Tongue (tissue), 2 donors: Measurements from ENCODE around the gene GFRA4. TPM values are rescaled to one million over a fixed set of nuclear protein-coding genes. Genes with fewer than 3 reads are reported as not detected.
A peak's percentile ranks its signal among the peaks of the same experiment; 100 is the strongest.

ENCODE experiments used
- DNase-seq: peaks from one replicate; pipeline ENCODE4 v3.0.0-alpha.2; 2015
- total RNA-seq: library from RNA; depleted of rRNA; stranded (reverse); fragments of >200 nt; gene quantifications from one replicate; pipeline ENCODE4 v1.2.3, GENCODE V29; 2014

Gene GFRA4
- total RNA-seq, 1 donor from 2014 or later, result not detected

GRCh38 chr20:3694864-3695263 is 31.7 kb upstream of the GFRA4 start:
- no peak for DNase-seq

- DNase-seq, result no peak
These were observed 30.2 kb upstream of the GFRA4 start for GRCh38 chr20:3693376-3693775.

- no peak for DNase-seq
These were observed 29.6 kb upstream of the GFRA4 start for GRCh38 chr20:3692706-3693294.

DNA sequence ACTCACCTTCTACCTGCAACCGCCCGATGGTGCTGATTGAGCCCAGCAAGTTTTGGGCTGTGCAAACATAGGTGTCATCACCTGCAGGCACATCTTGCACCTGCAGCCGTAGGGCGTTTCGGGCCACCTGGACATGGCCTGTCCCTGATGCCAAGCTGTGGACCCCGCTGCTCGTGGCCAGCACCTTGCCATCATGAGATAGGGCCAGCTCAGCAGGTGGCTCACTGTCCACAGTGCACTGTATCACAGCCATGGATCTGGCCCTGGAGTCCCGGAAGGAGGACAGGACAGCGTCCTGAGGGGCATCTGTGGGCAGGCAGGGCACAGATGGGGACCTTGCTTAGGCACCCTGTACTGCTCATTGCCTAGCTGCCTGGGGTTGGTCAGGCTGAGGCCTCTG is 28.7 kb upstream of the GFRA4 start:
- no peak for DNase-seq

DNA sequence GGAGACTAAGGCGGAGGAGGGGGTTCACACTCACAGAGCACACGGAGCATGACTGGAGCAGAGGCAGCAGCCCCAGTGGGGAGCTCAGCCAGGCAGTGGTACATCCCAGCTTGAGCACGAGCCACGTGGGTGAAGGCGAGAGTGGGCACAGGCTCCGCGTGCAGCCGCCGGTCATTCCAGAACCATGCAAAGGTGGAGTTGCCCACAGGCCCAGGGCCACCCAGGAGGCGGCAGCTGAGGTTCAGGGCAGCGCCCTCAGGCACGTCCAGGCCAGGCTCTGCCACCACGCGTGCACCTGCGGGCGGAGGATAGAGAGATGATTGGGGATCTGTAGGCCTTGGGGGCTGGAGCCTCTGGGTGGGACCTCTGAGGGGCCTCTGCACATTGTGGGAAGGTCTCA is 28.1 kb upstream of the GFRA4 start:
- no peak for DNase-seq

DNA sequence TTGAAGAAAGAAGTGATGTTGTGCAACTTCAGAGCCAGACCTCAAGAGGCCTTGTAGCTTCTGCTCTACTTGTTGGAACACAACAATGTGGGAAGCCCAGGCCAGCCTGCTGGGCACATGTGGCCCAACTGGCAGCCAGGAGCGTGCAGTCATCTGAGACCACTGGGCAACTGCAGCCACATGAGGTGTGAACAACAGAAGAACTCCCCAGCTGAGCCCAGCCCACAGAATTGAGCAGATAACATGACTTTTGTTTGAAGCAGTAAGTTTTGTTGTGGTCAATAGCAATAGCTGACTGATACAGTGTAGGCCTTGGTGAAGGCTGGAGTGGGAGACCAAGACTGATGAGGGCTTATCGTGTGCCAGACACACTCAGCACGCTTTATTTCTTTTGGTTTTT is 27.2 kb upstream of the GFRA4 start:
- no peak for DNase-seq

GRCh38 chr20:3689978-3690377 is 26.8 kb upstream of the GFRA4 start:
- DNase-seq, result no peak

GRCh38 chr20:3687655-3688054 is 24.5 kb upstream of the GFRA4 start:
- DNase-seq, result peak; percentile 76

DNA sequence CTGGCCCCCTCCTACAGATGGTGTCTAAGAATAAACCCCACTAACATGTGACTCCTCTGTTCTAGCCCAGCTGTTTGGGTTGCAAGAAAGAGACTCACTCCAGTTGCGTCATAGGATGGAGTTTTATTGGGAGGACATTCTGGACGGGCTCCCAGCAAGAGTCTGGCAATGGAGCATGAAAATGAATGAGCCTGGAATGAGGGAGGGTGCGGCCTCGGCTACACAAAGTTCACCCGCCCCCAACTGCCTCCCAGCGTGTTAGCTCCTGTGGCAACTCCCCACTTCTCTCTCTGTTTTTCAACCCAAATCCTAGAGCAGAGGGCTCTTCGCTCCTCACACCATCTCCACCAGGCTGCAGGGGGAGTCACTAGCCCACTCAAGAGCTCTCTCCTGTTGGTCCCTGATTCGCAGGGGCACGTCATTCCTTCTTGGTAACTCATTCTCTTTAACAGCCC is 23.7 kb upstream of the GFRA4 start:
- DNase-seq, result peak; percentile 97

GRCh38 chr20:3686421-3686820 is 23.2 kb upstream of the GFRA4 start:
- DNase-seq, result peak; percentile 69

DNA sequence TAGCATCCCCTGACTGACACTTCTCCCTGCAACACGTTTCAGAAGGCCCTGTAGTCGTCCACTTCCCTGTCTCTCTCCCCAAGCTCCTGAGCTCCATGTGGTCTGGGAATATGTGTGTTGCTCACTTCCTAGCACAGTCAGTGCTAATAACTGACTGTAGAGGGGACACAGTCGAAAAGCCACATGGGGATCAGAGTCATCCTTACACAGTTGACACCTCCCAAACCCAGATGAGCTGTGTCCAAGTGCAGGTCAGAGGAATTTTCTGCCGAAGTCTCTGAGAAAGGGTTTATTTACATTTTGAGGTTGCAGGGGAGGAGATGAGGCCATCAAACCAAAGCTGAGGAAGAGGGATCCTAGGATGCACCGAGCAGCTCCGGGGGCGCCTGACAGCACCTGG is 22.1 kb upstream of the GFRA4 start:
- DNase-seq, result no peak

DNA sequence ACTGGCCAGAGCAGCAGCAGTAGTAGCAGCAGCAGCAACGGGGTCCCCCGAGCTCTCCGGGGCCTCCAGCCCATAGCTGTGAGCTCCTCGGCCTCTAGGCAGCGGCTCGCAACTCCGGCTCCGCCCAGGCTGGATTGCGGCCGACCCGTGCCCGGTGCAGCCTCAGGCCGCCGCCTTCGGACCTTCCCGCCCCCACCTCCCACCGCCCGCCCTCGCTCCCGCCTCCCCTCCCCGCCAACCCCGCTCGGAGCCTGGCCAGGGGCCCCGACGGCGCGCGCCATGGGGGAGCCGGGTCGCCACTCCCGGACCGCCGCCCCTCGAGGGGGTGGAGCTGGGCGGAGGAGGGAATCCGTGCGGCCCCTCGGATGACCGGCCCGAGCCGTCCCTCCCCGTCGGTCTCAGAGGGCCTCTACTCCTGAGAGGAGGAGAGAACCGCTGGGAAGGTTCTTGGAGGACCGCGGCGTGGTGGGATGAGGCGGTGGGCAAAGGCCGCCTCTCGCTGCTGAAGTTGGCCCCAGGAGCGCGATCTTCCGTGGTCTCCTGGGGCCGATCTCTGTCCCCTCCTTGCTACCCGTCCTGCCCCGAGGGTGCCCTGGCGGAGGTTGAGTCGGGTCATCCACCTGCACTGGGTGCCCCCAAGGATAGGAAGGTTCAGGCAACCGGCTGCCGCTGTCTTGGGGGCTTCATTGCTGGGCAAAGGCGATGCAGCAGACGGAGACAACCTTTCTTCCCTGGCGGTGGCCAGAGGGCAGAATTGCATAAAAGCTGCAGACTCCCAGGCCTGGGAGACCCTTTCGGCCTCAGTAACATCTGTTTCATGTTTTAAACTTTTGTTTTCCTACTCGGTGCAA is 19.0 kb upstream of the GFRA4 start, which contains the start of gene ADAM33:
ADAM33 (minus strand) TSS at position 80 of the 851 bp plus-strand sequence; CDS start at position 74, 6 bp downstream.
- peak; percentile 54 for DNase-seq

- DNase-seq, result no peak
These were observed 18.2 kb upstream of the GFRA4 start for GRCh38 chr20:3681352-3681930.

DNA sequence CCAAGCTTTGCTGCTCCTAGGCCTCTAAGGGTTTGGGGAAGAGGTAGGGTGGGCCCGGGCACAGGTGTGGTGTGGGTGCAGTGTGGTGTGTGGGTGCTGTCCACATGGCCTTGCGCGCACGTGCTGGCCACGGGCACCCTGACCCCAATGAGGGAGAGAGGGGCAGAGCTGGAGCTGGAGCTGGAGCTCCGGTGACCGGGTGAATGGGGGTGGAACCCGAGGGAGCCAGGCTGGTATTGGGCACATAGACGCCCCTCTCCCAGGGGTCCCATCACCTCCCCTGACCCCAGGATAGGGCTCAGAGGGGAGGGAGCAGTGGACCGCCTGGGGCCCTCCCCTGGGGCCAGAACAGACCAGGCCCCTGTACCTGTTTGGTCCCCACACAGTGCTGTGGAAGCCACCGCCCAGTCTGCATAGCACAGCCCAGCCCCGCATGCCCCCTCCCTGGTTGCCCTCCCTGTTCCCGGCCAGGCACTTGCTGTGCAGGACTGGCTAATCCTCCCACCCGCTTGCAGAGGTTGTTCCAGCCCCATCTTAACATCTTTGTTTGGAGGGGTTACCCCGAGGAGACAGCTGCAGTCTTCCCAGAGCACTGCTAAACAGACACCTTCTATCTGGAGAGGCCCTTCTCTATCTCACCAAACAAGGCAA is 17.6 kb upstream of the GFRA4 start:
- DNase-seq, result peak; percentile 47

- peak; percentile 60 for DNase-seq
These were observed 16.8 kb upstream of the GFRA4 start for GRCh38 chr20:3679749-3680700.

- DNase-seq, result no peak
These were observed 15.9 kb upstream of the GFRA4 start for GRCh38 chr20:3678856-3679720.

- no peak for DNase-seq
These were observed 15.0 kb upstream of the GFRA4 start for GRCh38 chr20:3678198-3678597.

DNA sequence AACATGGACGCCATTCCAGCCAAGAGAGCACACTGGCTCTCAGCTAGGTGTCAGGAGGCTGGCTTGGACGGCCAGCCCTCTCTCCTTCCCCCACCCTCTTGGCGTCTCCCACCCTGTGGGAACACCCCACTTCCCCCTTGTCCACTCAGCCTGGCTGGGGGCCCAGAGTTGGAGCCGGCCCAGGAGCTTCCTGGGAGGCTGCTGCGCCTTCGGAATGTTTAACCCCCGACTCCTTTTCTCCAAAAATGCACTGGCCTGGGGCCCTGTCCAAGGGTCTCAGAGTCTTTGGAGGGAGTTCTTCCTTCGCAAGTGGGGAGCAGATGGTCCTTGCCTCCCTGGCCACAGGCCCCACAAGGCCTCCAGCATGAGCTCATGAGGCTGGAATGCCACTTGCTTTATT is 14.5 kb upstream of the GFRA4 start:
- DNase-seq, result peak; percentile 83

- DNase-seq, result no peak
These were observed 12.0 kb upstream of the GFRA4 start for GRCh38 chr20:3674995-3675900.
